Dermis blood vessel endothelial cell (primary cell): ENCODE results near the gene COBLL1. TPM values are rescaled to one million over a fixed set of nuclear protein-coding genes. Genes with fewer than 3 reads are reported as not detected.

Source experiments
- DNase-seq: peaks from one replicate; pipeline ENCODE4 v3.0.0; 2010
- total RNA-seq: library from RNA; depleted of rRNA; stranded (reverse); fragments of >200 nt; gene quantifications from 2 replicates; pipeline ENCODE4 v1.2.3, GENCODE V29; 2014

COBLL1 gene
- total RNA-seq, 1 donor from 2014 or later: 7.8 TPM

DNA sequence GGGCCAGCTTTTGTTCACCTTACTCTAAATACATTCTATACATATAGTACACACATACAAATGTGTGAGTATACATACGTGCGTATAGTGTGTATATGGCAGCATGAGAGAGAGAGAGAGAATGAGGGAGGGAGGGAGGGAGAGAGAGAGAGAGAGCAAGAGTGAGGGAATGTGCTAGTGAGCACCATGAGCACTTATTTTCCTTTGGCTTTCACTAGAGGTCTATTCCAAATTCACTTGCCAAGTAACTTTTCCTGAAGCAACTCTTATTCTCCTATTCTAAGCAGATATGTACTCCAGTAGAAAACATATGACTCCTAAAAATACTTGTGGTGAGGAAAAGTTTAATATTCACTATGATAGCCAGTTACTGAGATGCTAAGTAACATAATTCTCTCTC lies 85.7 kb downstream of the COBLL1 start:
- no peak for DNase-seq

- no peak for DNase-seq
Observed at GRCh38 chr2:164754157-164755093, 87.2 kb downstream of the COBLL1 start.

DNA sequence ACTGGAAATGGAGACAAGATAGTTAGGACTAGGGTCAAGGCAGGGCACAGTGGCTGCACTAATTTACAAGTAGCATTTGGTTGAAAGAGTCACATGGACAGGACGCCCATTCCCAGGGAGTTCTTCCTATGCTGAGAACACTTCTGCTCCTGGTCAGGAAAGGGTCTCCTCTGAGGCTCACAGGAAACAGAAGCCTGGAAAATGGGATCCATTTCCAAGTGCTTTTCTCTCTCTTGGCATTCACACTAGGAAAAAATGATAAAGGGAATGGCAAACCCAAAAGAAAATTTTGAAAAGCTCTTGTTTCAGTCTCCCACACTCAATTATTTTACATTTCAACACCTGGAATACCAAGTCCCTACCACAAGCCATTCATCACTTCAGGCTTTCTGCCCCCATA lies 88.7 kb downstream of the COBLL1 start:
- DNase-seq: no peak

DNA sequence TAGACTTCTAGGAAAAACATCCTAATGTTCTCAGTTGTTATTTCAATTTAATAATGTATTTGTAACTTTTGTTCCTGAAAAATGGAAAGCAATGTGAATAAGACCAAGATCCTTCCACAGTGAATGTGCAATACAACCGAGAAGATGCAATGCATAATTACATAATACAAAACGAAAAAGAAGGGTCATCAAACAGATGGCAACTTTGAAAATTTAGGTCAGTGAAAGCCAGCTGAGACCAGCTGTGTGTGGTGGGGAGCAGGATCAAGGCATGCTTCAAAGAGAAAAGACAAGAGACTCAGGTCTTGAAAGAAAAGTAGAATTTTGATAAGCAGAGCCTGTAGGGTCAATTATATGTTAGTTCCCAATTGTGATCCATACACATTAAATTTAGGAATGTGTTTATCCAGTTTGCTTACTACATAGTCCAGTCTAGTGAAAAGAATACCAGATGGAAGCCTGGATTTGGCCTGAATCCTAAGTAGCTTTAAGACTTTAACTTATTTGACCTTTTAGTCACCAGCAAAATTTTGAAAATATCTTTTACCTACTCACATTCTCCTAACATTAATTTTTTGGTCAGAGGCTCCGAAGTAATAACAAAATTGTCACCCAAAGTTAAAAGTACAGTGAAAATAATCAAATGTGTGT lies 93.7 kb downstream of the COBLL1 start:
- DNase-seq: no peak

DNA sequence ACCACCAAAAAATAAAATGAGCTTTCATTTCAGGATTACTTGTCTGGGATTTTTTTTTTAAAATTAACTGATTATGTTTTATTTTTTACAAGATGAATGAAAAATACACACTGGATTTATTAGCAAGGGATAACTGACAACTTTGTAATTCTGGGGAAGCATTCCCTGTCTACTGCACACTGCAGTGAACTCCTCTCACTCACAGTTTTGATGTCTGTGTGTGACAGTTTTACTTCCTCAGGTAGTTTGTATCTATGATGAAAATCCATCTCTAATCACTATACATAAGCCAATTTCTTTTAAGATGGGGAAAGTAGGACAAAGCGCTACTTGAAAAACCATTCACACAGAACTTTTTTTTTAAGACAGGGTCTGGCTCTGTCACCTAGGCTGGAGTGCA lies 94.5 kb downstream of the COBLL1 start:
- no peak for DNase-seq

DNA sequence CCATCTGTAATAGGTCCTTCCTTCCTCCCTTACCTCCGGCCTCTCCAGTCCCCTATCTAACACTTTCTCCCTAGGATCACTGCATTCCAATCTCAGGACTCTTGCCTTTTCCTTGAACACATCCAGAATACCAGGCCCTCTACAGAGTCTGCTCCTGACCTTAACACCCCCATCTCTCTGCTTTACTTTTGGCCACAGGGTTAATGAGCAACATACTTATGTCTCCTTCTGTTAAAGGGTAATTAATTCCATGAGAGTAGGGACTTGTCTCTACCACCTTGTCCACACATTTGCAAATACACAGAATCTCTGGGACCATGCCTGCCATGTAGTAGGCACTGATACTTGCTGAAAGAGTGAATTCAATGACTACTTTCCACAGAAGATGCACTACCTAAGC lies 94.9 kb downstream of the COBLL1 start:
- no peak for DNase-seq

DNA sequence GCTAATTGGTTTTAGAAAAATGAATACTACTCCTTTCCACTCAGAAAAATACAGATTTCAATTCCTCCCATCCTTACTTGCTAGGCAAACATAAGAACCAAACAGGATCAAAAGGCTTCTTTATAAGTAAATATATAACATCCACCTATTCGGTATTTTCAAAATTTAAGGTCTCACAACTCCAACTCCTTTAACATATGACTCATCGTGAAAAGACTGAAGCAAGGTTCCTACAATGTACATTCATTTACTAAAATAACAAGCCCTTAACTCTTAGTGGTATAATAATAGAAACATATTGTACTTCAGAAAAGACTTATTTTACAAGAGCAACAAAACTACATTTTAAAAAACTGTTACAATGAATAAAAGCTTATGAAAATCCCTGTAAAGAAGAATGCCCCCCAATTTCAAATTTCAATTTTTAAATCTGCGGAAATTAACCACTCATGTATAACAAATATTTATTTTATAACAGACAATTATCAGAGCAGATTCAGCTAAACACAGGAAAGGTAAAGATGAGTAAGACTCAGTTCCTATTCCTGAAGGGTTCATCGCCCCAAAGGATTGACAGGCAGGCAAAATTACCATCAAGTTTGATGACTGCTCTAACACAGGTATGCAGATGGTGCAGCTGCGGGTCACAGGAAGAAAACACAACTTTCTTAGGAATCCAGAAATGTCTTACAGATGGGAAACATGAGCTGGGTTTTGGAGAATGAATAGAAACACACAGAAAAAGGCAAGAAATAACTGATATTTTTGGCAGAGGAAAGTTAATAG lies 96.4 kb downstream of the COBLL1 start:
- DNase-seq: peak; percentile 29

- DNase-seq: no peak
Observed at GRCh38 chr2:164742738-164743317, 98.8 kb downstream of the COBLL1 start.

- peak; percentile 61 for DNase-seq
Observed at GRCh38 chr2:164739966-164740365, 101.7 kb downstream of the COBLL1 start.

GRCh38 chr2:164737612-164738081 lies 104.0 kb downstream of the COBLL1 start:
- DNase-seq: peak; percentile 85

DNA sequence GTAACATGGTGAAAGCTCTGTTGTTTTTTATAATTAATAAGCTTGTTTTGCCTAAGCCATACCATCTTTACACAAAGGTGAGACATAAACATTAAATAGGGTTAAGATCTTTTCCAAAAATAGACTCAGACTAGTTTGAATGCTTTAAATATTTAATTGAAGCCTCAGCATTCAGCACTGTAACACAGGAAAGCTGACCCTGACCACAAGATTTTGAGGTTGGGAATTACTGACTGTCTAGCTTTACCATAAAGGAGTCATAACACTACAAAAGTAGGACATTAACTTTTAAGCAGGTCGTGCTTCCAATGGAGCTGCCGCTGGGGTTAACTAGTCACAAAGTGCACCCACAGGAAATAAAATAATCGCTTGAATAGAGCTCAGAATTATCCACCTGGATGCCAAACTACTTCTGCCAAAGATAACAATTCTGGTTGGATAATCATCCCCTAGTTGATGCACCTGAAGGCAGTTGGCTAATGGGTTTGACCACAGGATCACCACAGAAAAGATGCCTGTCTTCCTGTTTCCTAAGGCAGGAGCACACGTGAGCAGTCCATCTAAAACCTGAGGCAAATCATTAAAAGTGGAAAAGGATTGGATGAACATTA lies 106.2 kb downstream of the COBLL1 start:
- no peak for DNase-seq

DNA sequence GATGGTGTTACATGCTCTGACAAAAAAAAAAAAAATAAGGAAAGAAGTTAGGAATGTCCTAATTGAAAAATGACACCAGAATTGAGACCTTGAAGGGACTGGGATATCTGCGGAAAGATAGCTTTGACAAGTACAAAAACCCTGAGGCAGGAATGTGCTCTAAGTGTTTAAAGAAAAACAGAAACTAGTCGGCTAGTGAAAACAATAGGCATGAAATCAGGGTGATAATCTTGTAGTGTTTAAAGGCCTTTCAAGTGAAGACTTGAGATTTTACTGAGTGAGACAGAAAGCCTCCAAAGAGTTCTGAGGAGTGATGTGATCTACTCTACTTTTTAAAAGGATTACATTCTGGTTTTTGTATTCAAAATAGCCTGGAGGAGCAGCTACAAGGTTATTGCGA lies 107.4 kb downstream of the COBLL1 start:
- no peak for DNase-seq

DNA sequence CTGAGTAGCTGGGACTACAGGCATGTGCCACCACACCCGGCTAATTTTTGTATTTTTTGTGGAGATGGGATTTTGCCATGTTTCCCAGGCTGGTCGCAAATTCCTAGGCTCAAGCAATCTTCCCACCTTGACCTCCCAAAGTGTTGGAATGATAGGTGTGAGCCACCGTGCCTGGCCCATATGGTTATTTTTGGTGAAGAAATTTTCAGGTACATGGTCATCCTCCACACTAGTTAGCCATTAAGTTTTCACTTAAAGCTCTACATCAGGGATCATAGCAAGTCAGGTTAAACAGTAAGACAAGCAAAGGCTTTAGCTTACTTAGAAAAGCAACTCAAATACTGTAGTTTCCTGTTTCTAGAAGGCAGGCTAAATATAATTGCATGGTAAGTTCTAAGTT lies 116.1 kb downstream of the COBLL1 start:
- DNase-seq: no peak

- peak; percentile 15 for DNase-seq
Observed at GRCh38 chr2:164722616-164723338, 118.8 kb downstream of the COBLL1 start.

GRCh38 chr2:164721430-164721829 lies 120.2 kb downstream of the COBLL1 start:
- no peak for DNase-seq

DNA sequence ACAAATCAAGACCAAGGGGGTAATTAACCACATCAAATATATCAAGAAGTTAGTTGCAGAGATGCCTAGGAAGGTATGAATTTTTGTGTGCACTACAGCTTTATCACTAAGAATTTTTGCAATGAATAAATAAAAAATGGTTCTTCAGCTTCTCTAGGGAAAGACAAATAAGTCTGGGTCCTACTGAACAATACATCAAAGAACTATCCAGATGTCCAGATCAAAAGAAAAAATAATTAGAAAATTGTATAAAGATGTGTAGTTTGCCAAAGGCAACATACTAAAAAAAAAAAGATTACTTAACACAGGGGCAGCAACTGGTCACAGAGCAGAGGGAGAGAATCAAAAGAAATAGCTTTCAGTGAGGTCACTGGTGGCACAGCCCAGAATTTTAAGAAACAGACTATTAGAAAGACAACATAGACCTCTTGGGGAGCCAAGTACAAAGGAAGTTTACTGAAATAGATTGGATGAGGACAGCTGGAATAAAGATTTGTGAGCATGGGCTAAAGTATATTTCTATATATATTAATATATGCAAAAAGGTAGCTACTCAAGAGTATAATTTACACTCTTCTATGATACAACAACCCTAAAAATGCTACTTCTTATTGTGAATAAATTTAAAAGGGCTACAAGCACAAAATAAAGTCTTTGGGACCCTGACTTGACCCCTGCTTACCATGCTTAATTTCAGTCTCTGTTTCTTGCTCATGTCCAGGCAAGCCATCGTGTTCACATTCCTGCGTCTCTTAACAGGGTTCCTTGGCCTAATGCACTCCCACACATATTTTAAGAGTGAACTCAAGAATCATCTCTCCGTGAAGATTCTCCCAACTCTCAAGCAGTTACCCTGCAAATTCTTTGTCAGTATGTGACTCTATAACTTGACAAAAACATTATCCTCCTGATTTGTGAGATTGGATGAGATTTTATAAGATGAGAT lies 121.4 kb downstream of the COBLL1 start:
- no peak for DNase-seq

DNA sequence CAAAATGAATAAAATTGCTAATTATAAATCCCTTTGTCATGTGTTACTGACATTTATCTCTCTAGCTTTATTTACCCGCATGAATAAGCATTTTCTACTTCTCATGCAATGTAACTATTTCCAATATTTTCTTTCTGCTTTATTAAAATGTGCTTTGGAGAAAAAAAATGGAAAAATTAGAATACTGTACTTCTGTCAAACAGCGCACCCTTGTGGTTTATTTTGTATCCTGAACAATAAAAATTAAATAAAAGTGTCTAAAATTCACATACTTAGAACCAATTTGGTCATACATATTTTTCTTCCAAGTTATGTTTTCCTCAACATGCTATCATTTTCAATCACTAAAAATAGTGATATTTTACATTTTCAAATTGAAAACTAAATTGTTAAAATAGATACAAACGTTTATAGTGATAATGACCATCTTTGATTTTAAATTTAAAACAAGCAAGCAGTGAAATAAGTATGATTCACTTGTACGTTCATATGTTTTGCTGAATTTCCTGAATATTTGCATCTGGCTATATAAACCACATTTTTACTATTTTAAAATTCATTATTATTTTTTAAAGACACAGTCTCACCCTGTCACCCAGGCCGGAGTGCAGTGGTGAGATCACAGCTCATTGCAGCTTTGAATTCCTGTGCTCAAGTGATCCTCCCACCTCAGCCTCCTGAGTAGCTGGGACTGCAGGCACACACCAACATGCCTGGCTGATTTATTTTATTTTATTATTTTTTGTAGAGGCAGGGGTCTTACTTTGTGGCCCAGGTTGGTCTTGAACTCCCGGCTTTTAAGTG lies 124.4 kb downstream of the COBLL1 start:
- peak; percentile 61 for DNase-seq

- no peak for DNase-seq
Observed at GRCh38 chr2:164714471-164714870, 127.2 kb downstream of the COBLL1 start.

GRCh38 chr2:164711766-164712138 lies 129.9 kb downstream of the COBLL1 start:
- DNase-seq: no peak
